Thoracic aorta (tissue), 2 donors: ENCODE measurements around the gene TSPAN14. TPM values are rescaled to one million over a fixed set of nuclear protein-coding genes. Genes with fewer than 3 reads are reported as not detected.

ENCODE experiments used
- ATAC-seq: fragments of 150-250 bp; one replicate; pipeline ENCODE4 v1.8.0; 2017; ENCODE audit warnings: low read depth; ENCODE audit not compliant: insufficient number of reproducible peaks, low FRiP score
- DNase-seq: peaks from one replicate; pipeline ENCODE4 v3.0.0-alpha.2; 2020; ENCODE audit warnings: low spot score
- H3K27ac ChIP-seq, 2 donors: fragments of 200-600 bp; sonication (generic); 1 replicate in 1 of 2; 2 replicates in 1 of 2; pipeline ENCODE4 v1.5.1; 2016; ENCODE audit warnings: mild to moderate bottlenecking in 2 of 2, moderate library complexity in 2 of 2
- H3K27me3 ChIP-seq: fragments of 200-600 bp; sonication (generic); replicated peaks from 2 replicates; pipeline ENCODE4 v1.6.0; 2016; ENCODE audit warnings: mild to moderate bottlenecking; ENCODE audit not compliant: insufficient read depth
- H3K36me3 ChIP-seq: fragments of 200-600 bp; sonication (generic); one replicate; pipeline ENCODE4 v1.5.1; 2016
- H3K4me1 ChIP-seq, 2 donors: fragments of 200-600 bp; sonication (generic); 1 replicate in 1 of 2; 2 replicates in 1 of 2; pipeline versions ENCODE4 v1.5.1 to v1.6.0; 2016; ENCODE audit warnings: low read depth in 2 of 2, mild to moderate bottlenecking in 1 of 2; ENCODE audit not compliant: control insufficient read depth in 1 of 2
- H3K4me3 ChIP-seq: fragments of 200-600 bp; sonication (generic); 2 replicates; pipeline ENCODE4 v1.5.1; 2016; ENCODE audit warnings: mild to moderate bottlenecking
- H3K9me3 ChIP-seq: fragments of 200-600 bp; sonication (generic); 2 replicates; pipeline ENCODE4 v1.5.1; 2016
- CTCF ChIP-seq: fragments of 200-600 bp; sonication (generic); IDR thresholded peaks from one replicate; pipeline ENCODE4 v1.5.1; 2019; ENCODE audit warnings: antibody characterized with exemption
- total RNA-seq, 2 donors: library from RNA; depleted of rRNA; stranded (reverse); fragments of >200 nt; gene quantifications; one replicate each; pipeline versions ENCODE4 v1.1.0 to v1.2.3, GENCODE V29; 2016

The TSPAN14 gene
- total RNA-seq, 2 donors from 2014 or later = 38.2 to 40.1 TPM

GRCh38 chr10:80579181-80579763 lies 125.2 kb downstream of the TSPAN14 start:
- H3K4me3 ChIP-seq = no peak overlapping the region
- TF ChIP-seq CTCF = no peak
- no peaks in the 10 kb centered on the region for H3K4me1 ChIP-seq
- no peak overlapping the region for H3K27ac ChIP-seq
- DNase-seq = no peak
- no peak for ATAC-seq
- no peaks in the 10 kb centered on the region for H3K27me3 ChIP-seq
- no peaks in the 10 kb centered on the region for H3K9me3 ChIP-seq
- H3K36me3 ChIP-seq = no peaks in the 10 kb centered on the region

- DNase-seq = no peak
- H3K4me3 ChIP-seq = no peak overlapping the region
- no peak overlapping the region for H3K27ac ChIP-seq
- no peaks in the 10 kb centered on the region for H3K4me1 ChIP-seq
- H3K27me3 ChIP-seq = no peaks in the 10 kb centered on the region
- H3K9me3 ChIP-seq = no peaks in the 10 kb centered on the region
- TF ChIP-seq CTCF = no peak
- no peak for ATAC-seq
- H3K36me3 ChIP-seq = no peaks in the 10 kb centered on the region
Measured at GRCh38 chr10:80579849-80580637, 125.9 kb downstream of the TSPAN14 start.

GRCh38 chr10:80580638-80581468 lies 126.7 kb downstream of the TSPAN14 start:
- H3K27ac ChIP-seq = no peak overlapping the region
- TF ChIP-seq CTCF = no peak
- no peaks in the 10 kb centered on the region for H3K9me3 ChIP-seq
- DNase-seq (no peak), ATAC-seq (no peak)
- H3K4me3 ChIP-seq = no peak overlapping the region
- H3K4me1 ChIP-seq = no peaks in the 10 kb centered on the region
- H3K36me3 ChIP-seq = no peaks in the 10 kb centered on the region
- H3K27me3 ChIP-seq = no peaks in the 10 kb centered on the region

GRCh38 chr10:80581469-80581835 lies 127.3 kb downstream of the TSPAN14 start:
- H3K4me1 ChIP-seq = no peaks in the 10 kb centered on the region
- ATAC-seq (no peak), DNase-seq (no peak)
- no peak overlapping the region for H3K4me3 ChIP-seq
- no peaks in the 10 kb centered on the region for H3K27me3 ChIP-seq
- no peak for TF ChIP-seq CTCF
- no peaks in the 10 kb centered on the region for H3K9me3 ChIP-seq
- H3K27ac ChIP-seq = no peak overlapping the region
- no peaks in the 10 kb centered on the region for H3K36me3 ChIP-seq
